HG02759 (cell line): ENCODE measurements around the gene RABGGTA.

Experiments
- ATAC-seq: cut with Tn5 transposase; IDR thresholded peaks from one replicate; pipeline ENCODE4 v1.9.1; 2021; ENCODE audit warnings: mild to moderate bottlenecking, moderate library complexity; ENCODE audit not compliant: unreplicated experiment

RABGGTA gene

DNA sequence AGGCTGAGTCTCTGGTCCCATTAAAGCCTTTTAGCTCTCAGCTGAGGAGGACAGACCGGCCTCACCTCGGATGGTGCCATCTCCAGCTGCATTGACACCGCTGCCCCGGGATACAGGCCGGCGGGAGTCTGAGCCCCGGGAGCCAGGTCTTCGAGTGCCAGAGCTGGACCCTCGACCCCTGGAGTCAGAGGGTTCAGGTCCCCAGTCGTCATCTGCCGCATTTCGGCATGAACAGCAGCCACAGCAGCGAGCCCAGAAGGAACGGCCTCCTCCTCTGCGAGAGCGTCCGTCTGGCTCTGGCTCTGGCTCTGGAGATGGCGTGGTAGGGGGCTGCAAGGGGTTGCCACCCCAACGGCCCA lies 9.4 kb downstream of the RABGGTA start:
- no peak for ATAC-seq

- ATAC-seq: no peak
These were observed 10.0 kb downstream of the RABGGTA start for GRCh38 chr14:24261256-24261968.

- no peak for ATAC-seq
These were observed 10.6 kb downstream of the RABGGTA start for GRCh38 chr14:24260780-24261157.

- no peak for ATAC-seq
These were observed 11.2 kb downstream of the RABGGTA start for GRCh38 chr14:24260026-24260779.

DNA sequence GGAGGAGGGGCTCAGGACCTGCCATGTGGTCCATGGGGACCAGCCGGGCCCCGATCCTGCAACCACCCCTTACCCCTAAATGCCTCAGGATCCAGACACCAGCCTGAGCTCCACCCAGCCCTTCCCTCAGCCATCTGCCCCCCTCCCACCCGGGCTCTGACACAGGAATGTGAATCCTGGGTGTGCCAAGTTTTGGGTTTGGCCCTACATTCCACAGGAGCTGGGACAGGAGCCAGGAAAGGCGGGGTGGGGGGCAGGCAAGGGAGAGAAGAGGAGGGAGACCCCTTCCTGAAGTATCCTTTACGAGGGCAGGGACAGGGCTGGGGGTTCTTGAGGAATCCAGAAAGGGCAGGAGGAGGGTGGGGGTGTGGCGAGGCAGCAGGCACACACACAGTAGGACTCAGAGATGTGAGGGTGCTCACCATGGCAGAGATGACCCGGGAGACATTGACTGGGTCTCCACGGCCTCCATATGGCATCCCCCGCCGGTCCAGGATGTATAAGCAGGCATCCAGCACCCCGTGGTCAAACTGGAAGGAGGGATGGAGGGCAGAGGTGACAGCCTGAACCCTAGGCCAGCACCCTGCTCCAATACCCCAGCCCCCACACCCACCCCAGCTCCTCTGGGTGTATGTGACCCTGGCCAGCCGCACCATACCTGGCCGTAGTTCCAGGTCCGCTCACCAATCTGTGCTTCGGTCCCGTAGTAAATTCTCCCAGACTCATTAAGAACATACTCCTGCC lies 11.9 kb downstream of the RABGGTA start:
- ATAC-seq: no peak

- no peak for ATAC-seq
These were observed 12.7 kb downstream of the RABGGTA start for GRCh38 chr14:24258548-24259265.

DNA sequence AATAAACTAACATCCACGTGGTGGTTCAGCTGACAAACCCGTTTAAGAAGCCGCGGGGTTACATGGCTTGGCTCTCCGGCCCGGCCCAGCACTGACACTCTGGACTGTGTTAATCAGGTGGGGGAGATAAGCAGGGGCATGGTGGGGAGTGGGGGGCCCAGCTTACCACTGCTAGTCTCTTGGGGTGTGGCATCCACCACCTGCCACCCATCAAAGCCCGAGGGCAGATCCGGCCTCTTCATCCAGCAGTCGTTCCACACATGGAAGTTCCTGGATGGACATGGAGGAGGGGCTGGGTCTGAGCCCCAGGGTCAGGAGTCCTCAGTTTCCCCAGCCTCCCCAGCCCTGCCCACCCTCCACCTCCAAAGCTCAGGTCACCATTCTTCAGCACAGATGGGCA lies 13.3 kb downstream of the RABGGTA start:
- ATAC-seq: no peak

GRCh38 chr14:24256960-24257359 lies 14.4 kb downstream of the RABGGTA start:
- ATAC-seq: no peak

DNA sequence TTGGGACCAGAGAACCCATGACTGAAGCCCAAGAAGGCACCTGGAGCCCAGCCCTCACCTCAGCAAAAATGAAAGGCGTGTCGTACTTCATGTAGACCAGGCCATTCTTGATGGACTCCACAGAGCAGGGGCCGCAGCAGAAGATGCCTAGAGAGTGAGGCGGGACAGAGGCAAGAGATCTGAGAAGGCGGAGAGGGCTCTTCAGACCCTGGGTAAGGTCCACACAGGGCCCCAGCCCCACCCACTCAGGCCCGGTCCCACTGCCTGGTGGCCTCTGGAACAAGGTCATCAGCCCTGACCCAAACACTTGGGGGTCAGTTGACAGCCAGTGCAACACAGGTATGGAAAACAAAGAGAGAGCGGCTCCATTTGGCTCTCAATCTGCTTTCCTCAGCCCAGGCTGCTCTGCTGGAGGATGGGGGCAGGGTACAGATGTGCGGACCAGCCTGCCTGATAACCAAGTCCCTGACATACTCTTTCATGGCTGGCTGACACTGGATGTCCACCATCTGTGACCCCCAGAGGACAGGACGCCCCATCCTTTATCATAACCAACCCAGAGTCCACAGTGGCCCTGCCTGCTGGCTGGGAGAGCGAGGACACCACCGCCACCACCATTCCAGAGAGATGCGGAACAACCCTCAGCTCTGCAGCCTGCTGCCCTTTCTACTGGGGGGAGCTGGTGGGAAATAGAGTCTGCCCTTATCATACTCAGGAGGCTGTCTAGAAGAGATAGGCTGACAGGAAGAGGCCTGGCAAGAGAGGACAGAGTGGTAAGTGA lies 15.3 kb downstream of the RABGGTA start:
- no peak for ATAC-seq

- ATAC-seq: no peak
These were observed 16.0 kb downstream of the RABGGTA start for GRCh38 chr14:24255438-24255837.

DNA sequence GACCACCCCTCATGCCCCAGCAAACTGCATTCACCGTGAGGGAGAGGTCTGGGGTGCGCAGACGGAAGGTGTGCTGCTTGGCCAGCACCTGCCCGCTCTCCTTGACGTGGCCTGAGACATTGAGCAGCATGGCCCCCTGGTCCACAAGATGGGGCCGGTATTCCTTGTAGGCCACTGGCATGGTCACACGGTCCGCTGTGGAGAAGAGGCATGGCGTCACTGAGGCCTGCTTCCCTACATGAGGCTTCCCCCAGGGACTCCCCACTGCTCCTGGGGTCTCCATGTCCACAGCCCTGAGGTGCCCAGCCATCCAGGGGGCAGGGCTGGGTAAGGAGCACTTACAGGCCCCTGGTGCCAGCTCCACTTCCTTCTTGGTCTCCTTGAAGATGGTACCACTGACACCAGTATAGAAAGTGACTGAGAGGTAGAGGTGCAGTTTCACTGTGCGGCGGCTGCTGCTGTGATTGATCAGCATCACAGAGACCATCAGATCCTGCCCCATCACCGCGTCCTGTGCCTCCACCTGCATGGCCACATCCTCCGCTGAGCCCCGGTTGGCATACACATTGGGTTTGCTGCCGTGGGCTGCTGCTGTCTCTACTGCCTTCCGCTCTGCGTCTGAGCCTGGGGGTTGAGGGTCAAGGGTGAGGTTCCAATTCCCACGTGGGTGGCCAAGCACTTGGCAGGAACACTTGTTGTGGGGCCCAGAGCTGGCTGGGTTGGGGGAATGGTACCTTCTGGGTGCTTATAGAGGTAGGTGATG lies 16.6 kb downstream of the RABGGTA start:
- ATAC-seq: no peak

- ATAC-seq: no peak
These were observed 17.5 kb downstream of the RABGGTA start for GRCh38 chr14:24253936-24254335.

- ATAC-seq: no peak
These were observed 18.9 kb downstream of the RABGGTA start for GRCh38 chr14:24252289-24253124.

DNA sequence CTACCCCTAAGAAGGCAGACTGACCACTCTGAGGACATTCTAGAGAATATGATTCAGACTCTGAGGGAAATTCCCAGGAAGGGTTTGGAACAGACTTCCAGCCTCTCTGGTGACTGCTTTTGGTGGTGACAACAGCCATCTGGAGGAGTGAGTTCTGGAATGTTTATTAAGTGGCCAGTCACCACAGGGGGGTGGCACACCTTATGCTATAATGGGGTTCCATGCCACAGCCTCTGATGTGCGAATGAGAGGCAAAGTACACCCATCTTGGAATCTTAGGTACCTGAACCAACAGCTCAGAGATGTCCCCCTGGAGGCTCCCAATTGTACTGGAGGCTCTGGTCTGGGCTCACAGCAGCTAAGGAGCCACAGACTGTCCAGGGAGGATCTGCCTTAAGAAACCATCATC lies 19.5 kb downstream of the RABGGTA start:
- no peak for ATAC-seq

DNA sequence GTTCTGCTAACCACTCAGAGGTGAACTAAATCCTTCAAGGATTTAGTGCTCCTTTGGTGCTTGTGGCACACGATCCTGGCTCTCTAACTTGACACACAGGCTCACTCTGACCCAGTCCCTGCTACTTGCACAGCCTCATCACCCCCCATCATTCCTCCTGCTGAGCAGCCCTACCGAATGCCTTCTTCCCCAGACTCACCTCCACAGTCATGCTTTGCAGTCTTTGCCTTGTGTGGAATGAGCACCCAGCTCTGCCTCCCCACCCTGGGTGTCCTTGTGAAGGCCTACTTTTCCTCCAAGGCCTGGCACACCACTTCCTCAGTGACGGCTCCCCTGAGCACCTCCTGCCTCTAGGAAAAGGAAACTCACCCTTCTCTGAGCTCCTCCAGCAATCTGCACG lies 21.0 kb downstream of the RABGGTA start:
- ATAC-seq: no peak

DNA sequence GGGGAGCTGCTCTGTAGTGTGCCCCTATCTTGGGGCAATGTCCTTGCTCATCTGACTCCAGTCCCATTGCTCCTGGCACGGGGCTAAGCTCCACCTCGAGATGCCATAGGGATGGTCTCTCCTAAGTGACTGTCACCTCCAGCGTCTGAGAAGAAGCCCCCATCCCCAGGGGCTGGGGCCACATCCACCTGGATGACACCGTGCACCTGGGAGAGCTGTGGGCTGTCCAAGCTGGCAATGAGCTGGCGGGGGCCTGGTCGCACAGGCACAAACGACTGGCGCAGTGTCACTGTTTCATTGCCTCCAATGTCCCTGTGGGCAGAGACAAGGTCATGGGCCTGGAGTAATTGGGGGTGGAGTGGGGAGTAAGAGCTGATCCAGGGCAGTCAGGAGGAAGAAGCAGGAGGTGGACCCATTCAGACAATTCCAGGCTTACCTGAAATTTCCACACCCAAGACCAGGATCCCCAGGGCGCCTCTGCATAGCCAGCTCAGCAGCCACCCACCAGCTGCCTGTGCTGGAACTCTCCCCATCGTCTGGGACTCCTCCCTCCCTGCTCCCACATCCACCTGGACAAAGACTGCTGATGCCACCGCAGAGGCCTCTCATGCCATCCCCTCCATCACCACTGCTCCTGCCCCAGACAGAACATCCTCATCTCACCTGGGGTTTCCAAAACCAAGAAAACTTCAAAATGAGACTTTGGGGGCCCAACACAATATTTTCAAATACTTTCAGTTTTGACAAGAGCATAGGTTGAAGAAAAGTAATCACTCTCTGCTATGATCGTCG lies 22.0 kb downstream of the RABGGTA start:
- ATAC-seq: no peak

DNA sequence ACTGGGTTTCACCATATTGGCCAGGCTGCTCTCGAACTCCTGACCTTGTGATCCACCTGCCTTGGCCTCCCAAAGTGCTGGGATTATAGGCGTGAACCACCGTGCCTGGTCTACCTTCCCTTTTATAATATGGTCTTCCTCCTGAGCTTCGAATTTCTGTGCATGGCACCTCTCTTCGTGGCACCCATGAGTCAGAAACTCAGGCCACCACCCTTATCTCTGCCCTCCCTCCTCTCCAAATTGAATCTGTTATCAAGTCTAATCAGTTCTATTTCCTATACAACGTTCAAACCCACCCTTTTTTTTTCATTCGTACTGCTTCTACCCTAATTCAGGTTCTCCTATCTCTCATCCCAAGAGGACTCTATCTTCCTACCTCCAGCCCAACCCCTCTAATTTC lies 24.0 kb downstream of the RABGGTA start:
- ATAC-seq: no peak

DNA sequence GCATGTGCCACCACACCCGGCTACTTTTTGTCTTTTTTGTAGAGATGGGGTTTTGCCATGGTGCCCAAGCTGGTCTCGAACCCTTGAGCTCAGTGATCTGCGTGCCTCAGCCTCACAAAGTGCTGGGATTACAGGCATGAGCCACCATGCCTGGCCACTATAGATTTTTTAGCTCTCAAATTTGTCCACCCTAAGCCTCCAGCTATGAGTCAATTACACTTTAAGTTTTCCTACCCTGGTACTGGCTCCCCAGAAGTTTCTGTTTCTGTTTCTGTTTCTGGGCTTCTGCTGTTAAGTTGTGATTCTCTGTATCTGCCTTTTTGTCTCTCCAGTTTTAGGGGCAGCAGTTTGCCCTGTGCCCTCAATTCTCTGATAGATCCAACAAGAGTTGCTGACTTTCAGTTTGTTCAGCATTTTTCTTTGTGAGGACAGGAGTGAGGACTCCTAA lies 24.6 kb downstream of the RABGGTA start:
- no peak for ATAC-seq
